Liver (tissue), 3 donors: ENCODE results near the gene CFAP100.

Experiments used
- HNF4A ChIP-seq, 2 donors: conservative IDR thresholded peaks; 2 replicates each; pipeline ENCODE4 v1.6.1; 2016; ENCODE audit warnings: antibody characterized with exemption in 2 of 2, mild to moderate bottlenecking in 2 of 2
- JUND ChIP-seq, 2 donors: IDR thresholded peaks; 2 replicates each; pipeline ENCODE4 v1.6.1; 2016; ENCODE audit warnings: antibody characterized with exemption in 2 of 2
- RAD21 ChIP-seq, 2 donors: IDR thresholded peaks; 2 replicates each; pipeline ENCODE4 v1.6.1; 2016; ENCODE audit warnings: antibody characterized with exemption in 2 of 2, mild to moderate bottlenecking in 2 of 2
- RXRA ChIP-seq, 2 donors: IDR thresholded peaks; 2 replicates each; pipeline ENCODE4 v1.6.1; 2017 to 2018; ENCODE audit warnings: antibody characterized with exemption in 2 of 2, mild to moderate bottlenecking in 1 of 2
- SP1 ChIP-seq: IDR thresholded peaks from 2 replicates; pipeline ENCODE4 v1.6.1; 2018; ENCODE audit warnings: antibody characterized with exemption, mild to moderate bottlenecking
- TAF1 ChIP-seq: conservative IDR thresholded peaks from 2 replicates; pipeline ENCODE4 v1.6.1; 2016; ENCODE audit warnings: antibody characterized with exemption, mild to moderate bottlenecking
- YY1 ChIP-seq: IDR thresholded peaks from 2 replicates; pipeline ENCODE4 v1.6.1; 2016; ENCODE audit warnings: antibody characterized with exemption, mild to moderate bottlenecking
- TF ChIP-seq, protein P1 (sequence below): fragments of 150-350 bp; IDR thresholded peaks from 2 replicates; pipeline ENCODE4 v1.5.1; 2017; ENCODE audit warnings: improper control_type of control experiment, low read depth, low read length; ENCODE audit not compliant: missing input control
- TF ChIP-seq, protein P2 (sequence below): IDR thresholded peaks from 2 replicates; pipeline ENCODE4 v1.6.1; 2016; ENCODE audit warnings: antibody characterized with exemption
- donor health status: healthy.
- donor health status: healthy.

DNA sequence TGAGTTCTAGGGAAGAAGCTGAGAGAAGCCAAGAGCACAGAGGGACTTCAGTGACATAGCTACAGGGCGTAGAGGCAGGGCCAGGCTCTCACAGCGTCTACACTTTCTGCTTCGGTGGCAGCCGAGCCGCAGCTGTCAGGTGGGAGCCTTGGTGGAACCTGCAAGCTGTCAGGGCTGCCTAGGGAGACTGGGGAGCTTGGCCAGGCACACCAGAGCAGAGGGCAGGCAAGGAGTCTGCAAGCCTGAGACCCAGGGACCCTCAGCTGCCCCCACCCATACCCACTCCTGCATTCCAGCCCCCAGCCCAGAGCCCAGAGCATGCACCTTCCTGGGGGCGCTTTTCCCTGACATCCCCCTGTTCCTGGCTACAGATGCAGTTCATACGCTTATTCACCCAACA is 24.1 kb upstream of the CFAP100 start:
- TF ChIP-seq TAF1, result no peak
- TF ChIP-seq, protein P1, sequence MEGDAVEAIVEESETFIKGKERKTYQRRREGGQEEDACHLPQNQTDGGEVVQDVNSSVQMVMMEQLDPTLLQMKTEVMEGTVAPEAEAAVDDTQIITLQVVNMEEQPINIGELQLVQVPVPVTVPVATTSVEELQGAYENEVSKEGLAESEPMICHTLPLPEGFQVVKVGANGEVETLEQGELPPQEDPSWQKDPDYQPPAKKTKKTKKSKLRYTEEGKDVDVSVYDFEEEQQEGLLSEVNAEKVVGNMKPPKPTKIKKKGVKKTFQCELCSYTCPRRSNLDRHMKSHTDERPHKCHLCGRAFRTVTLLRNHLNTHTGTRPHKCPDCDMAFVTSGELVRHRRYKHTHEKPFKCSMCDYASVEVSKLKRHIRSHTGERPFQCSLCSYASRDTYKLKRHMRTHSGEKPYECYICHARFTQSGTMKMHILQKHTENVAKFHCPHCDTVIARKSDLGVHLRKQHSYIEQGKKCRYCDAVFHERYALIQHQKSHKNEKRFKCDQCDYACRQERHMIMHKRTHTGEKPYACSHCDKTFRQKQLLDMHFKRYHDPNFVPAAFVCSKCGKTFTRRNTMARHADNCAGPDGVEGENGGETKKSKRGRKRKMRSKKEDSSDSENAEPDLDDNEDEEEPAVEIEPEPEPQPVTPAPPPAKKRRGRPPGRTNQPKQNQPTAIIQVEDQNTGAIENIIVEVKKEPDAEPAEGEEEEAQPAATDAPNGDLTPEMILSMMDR, result no peak
- TF ChIP-seq SP1, result no peak
- TF ChIP-seq YY1, result no peak
- no peak for TF ChIP-seq RAD21 (IDR thresholded peaks at IDR 0.05)
- no peak for TF ChIP-seq HNF4A (conservative IDR thresholded peaks at IDR 0.05)
- TF ChIP-seq RXRA (IDR thresholded peaks at IDR 0.05), result no peak
- TF ChIP-seq, protein P2, sequence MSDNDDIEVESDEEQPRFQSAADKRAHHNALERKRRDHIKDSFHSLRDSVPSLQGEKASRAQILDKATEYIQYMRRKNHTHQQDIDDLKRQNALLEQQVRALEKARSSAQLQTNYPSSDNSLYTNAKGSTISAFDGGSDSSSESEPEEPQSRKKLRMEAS, result no peak
- no peak for TF ChIP-seq JUND (IDR thresholded peaks at IDR 0.05)
